Esophagus muscularis mucosa (tissue), 4 donors: Measurements from ENCODE around the gene G6PD. TPM values are rescaled to one million over a fixed set of nuclear protein-coding genes. Genes with fewer than 3 reads are reported as not detected.

Source experiments
- DNase-seq: peaks from one replicate; pipeline ENCODE4 v3.0.0-alpha.2; 2017; ENCODE audit errors: extremely low spot score
- H3K27ac ChIP-seq, 4 donors: fragments of 200-600 bp; sonication (generic); replicated peaks in 1 of 4; 1 replicate in 3 of 4; 2 replicates in 1 of 4; pipeline ENCODE4 v1.5.1; 2016 to 2019; ENCODE audit warnings: mild to moderate bottlenecking in 1 of 4
- H3K27me3 ChIP-seq, 4 donors: fragments of 200-600 bp; sonication (generic); one replicate each; pipeline versions ENCODE4 v1.5.1 to v1.6.0; 2016 to 2019
- H3K36me3 ChIP-seq, 4 donors: fragments of 200-600 bp; sonication (generic); one replicate each; pipeline ENCODE4 v1.5.1; 2016 to 2019
- H3K4me1 ChIP-seq, 4 donors: fragments of 200-600 bp; sonication (generic); one replicate each; pipeline ENCODE4 v1.5.1; 2016 to 2019
- H3K4me3 ChIP-seq, 4 donors: fragments of 200-600 bp; sonication (generic); 1 replicate in 2 of 4; 2 replicates in 2 of 4; pipeline ENCODE4 v1.5.1; 2016 to 2019; ENCODE audit warnings: mild to moderate bottlenecking in 4 of 4, moderate library complexity in 1 of 4
- H3K9me3 ChIP-seq, 4 donors: fragments of 200-600 bp; sonication (generic); 1 replicate in 3 of 4; 2 replicates in 1 of 4; pipeline ENCODE4 v1.5.1; 2016 to 2019
- EP300 ChIP-seq: sonication (generic); formaldehyde crosslinking; IDR thresholded peaks from one replicate; pipeline ENCODE4 v1.6.1; 2017; ENCODE audit warnings: antibody characterized with exemption
- POLR2A ChIP-seq: fragments of 450-650 bp; IDR thresholded peaks from one replicate; pipeline ENCODE4 v1.6.1; 2017; ENCODE audit warnings: antibody characterized with exemption, moderate library complexity, mild to moderate bottlenecking, low read depth
- POLR2AphosphoS5 ChIP-seq, 2 donors: sonication (generic); formaldehyde crosslinking; IDR thresholded peaks; one replicate each; pipeline ENCODE4 v1.6.1; 2017; ENCODE audit warnings: antibody characterized with exemption in 2 of 2
- WGBS: methylation state at CpG from one replicate; pipeline ENCODE4 v1.1.5; 2018; 5-methylcytosine and 5-hydroxymethylcytosine counted together
- intact Hi-C: fragments of 100-400 bp; cut with DNase I; formaldehyde crosslinking; loops from one replicate; pipeline ENCODE4 v1.15.1; 2023
- total RNA-seq, 4 donors: library from RNA; depleted of rRNA; stranded (reverse); fragments of >200 nt; gene quantifications; one replicate each; pipeline versions ENCODE4 v1.1.0 to v1.2.1, GENCODE V29; 2016
- TF ChIP-seq, protein P1 (sequence below), 3 experiments: fragments of 200-600 bp in 2 of 3; fragments of 450-650 bp in 1 of 3; sonication (generic) in 2 of 3; IDR thresholded peaks; one replicate each; pipeline ENCODE4 v1.5.1; 2017 to 2019; ENCODE audit warnings: antibody characterized with exemption in 3 of 3, mild to moderate bottlenecking in 2 of 3, moderate library complexity in 1 of 3

Gene G6PD
- total RNA-seq, 4 donors from 2014 or later, result 22.0 to 43.8 (median 27.3) TPM

DNA sequence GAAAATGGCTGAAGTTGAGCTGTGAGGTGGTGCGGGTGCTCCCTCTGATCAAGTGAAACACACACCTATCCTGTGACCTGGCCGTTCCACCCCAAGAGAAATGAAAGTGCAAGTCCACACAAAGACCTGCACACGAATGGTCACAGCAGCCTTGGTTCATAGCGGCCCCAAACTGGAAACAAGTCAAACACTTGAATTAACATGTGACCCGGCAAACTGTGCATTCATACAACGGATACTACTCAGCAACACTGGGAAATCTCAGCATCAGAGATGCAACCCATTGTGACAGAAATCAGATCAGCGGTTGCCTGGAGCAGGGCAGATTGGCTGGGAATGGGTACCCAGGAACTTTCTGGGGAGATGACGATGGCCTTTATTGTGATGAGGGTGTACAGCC, 7.6 kb downstream of the G6PD start:
- intact Hi-C loops, result no loop called here
- Histone ChIP-seq H3K27me3 (no peaks in the 10 kb centered on the region), H3K36me3 (peaks cover 0 to 17% (median 7%) of the 10 kb centered on the region in 4 donors), H3K4me3 (no peak overlapping the region), H3K9me3 (no peaks in the 10 kb centered on the region), H3K27ac (no peak overlapping the region), H3K4me1 (peaks cover 19 to 34% (median 27%) of the 10 kb centered on the region in 4 donors)
- no peak for DNase-seq
- 79% methylated on average over 8 of the region's 8 CpGs for WGBS
- TF ChIP-seq POLR2AphosphoS5 (IDR thresholded peaks at IDR 0.05) (no peak), POLR2A (no peak), EP300 (no peak)
- TF ChIP-seq, protein P1, sequence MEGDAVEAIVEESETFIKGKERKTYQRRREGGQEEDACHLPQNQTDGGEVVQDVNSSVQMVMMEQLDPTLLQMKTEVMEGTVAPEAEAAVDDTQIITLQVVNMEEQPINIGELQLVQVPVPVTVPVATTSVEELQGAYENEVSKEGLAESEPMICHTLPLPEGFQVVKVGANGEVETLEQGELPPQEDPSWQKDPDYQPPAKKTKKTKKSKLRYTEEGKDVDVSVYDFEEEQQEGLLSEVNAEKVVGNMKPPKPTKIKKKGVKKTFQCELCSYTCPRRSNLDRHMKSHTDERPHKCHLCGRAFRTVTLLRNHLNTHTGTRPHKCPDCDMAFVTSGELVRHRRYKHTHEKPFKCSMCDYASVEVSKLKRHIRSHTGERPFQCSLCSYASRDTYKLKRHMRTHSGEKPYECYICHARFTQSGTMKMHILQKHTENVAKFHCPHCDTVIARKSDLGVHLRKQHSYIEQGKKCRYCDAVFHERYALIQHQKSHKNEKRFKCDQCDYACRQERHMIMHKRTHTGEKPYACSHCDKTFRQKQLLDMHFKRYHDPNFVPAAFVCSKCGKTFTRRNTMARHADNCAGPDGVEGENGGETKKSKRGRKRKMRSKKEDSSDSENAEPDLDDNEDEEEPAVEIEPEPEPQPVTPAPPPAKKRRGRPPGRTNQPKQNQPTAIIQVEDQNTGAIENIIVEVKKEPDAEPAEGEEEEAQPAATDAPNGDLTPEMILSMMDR (IDR thresholded peaks at IDR 0.05), result no peak

DNA sequence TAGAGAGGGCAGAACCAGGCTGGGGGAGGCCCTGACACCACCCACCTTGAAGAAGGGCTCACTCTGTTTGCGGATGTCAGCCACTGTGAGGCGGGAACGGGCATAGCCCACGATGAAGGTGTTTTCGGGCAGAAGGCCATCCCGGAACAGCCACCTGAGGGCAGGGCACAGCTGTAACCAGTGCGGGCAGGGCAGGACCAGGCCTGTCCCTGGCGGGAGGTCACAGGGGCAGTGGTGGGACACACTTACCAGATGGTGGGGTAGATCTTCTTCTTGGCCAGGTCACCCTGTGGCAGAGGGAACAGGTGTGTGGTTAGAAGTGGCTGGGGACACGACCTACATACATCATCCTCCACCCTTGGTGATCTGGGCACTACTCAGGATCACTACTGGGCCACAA, 10.8 kb downstream of the G6PD start:
- intact Hi-C loops, result no loop called here

DNA sequence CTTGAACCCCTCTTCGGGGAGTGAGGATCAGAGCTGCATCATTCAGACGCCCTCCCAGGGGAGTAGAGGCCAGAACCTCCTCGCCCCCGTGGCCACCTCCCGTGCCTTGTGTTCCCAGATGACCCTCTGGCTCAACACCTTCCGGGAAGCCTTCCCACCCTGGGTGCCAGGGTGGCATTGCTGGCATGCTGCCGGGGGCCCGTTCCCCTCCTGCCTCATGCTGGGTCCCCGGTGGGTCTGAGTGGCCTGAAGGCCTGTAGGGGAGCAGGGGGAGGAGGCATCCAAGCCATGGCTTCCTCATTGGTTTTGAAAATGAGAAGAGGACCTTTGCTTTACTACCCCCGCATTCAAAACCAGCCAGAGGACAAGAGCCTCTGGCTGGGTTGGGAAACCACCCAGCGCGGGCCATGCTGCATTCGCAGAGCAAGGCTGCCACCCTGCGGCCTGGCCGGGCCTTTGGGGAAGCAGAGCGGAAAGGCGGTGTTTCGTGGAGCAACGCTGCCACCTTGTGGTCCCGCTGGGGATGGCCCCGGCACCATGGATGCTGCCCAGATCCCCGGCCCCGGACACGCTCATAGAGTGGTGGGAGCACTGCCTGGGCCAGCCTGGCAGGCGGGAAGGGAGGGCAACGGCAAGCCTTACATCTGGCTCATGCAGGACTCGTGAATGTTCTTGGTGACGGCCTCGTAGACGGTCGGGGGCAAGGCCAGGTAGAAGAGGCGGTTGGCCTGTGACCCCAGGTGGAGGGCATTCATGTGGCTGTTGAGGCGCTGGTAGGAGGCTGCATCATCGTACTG, 11.9 kb downstream of the G6PD start:
- Histone ChIP-seq H3K27ac (peak overlapping the region; percentile 19 to 66 (median 50)), H3K27me3 (no peaks in the 10 kb centered on the region), H3K9me3 (no peaks in the 10 kb centered on the region), H3K4me1 (peaks cover 4 to 11% (median 5%) of the 10 kb centered on the region in 4 donors), H3K36me3 (peaks cover 0 to 41% (median 27%) of the 10 kb centered on the region in 4 donors), H3K4me3 (no peak overlapping the region)
- TF ChIP-seq POLR2A, result no peak
- TF ChIP-seq, protein P1 (IDR thresholded peaks at IDR 0.05), result peak; percentile 93 to 100 (median 100)
- no peak for TF ChIP-seq EP300
- peak; percentile 73 to 85 for TF ChIP-seq POLR2AphosphoS5 (IDR thresholded peaks at IDR 0.05)
- intact Hi-C loops, result loop anchor here (5.0 kb wide), 1 partner anchor 132 kb away; no protein-coding TSS in a partner anchor
- 47% methylated on average over 9 of the region's 34 CpGs for WGBS
- no peak for DNase-seq

More for the DNA sequence above, 10.8 kb downstream of the G6PD start:
- Histone ChIP-seq H3K9me3 (no peaks in the 10 kb centered on the region), H3K27ac (no peak overlapping the region), H3K4me3 (no peak overlapping the region), H3K27me3 (no peaks in the 10 kb centered on the region), H3K36me3 (peaks cover 0 to 41% (median 27%) of the 10 kb centered on the region in 4 donors), H3K4me1 (peaks cover 4 to 15% (median 6%) of the 10 kb centered on the region in 4 donors)
- TF ChIP-seq POLR2A, result no peak
- no peak for TF ChIP-seq EP300
- DNase-seq, result no peak
- WGBS, result 79% methylated on average over 6 of the region's 9 CpGs

DNA sequence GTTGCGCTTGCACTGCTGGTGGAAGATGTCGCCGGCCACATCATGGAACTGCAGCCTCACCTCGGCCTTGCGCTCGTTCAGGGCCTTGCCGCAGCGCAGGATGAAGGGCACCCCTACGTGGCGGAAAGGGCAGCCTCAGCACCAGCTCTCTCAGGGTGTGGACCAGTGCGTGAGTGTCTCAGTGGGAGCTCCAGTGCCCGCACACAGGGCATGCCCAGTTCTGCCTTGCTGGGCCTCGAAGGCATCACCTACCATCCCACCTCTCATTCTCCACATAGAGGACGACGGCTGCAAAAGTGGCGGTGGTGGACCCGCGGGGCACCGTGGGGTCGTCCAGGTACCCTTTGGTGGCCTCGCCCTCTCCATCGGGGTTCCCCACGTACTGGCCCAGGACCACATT, 14.0 kb downstream of the G6PD start:
- Histone ChIP-seq H3K36me3 (peaks cover 0 to 41% (median 27%) of the 10 kb centered on the region in 4 donors), H3K4me3 (no peak overlapping the region), H3K4me1 (peaks cover 4 to 12% (median 6%) of the 10 kb centered on the region in 4 donors), H3K9me3 (no peaks in the 10 kb centered on the region), H3K27me3 (no peaks in the 10 kb centered on the region), H3K27ac (no peak overlapping the region)
- no peak for DNase-seq
- WGBS, result 96% methylated on average over 4 of the region's 23 CpGs
- no peak for TF ChIP-seq POLR2A
- TF ChIP-seq, protein P1 (IDR thresholded peaks at IDR 0.05), result no peak
- no peak for TF ChIP-seq EP300
- no peak for TF ChIP-seq POLR2AphosphoS5 (IDR thresholded peaks at IDR 0.05)
- intact Hi-C loops, result loop anchor here (5.0 kb wide), 1 partner anchor 130 kb away; no protein-coding TSS in a partner anchor

DNA sequence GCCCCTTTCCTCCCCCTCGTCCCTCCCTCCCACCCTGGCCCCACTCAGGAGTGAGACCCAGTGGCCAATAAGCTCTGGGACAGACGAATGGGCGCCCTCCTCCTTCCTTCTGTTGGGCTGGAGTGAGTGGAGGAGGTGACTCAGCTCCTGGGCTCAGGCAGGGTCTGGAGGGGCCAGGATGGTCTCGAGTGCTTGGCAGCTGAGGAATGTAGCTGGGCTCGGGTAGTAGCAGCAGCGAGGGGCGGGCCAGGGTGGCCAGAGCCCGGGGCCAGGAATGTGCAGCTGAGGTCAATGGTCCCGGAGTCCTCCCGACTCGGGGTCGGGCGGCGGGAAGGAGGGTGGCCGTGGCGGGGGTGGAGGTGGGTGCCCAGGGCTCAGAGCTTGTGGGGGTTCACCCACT, 15.0 kb downstream of the G6PD start:
- Histone ChIP-seq H3K36me3 (peaks cover 0 to 41% (median 27%) of the 10 kb centered on the region in 4 donors), H3K27ac (no peak overlapping the region), H3K27me3 (no peaks in the 10 kb centered on the region), H3K9me3 (no peaks in the 10 kb centered on the region), H3K4me1 (peaks cover 7 to 22% (median 17%) of the 10 kb centered on the region in 4 donors), H3K4me3 (no peak overlapping the region)
- DNase-seq, result no peak
- intact Hi-C loops, result loop anchor here (5.0 kb wide), 1 partner anchor 129 kb away; no protein-coding TSS in a partner anchor
- TF ChIP-seq POLR2A (no peak), EP300 (no peak)
- no CpG with 5 or more reads among the region's 16 CpGs for WGBS
